ENCODE data around the gene FGF22.
"Not testable (repeated sequence)": the region's sequence is repeated elsewhere in the genome, so short reads cannot be mapped to it uniquely, and the experiment has no call there.

The FGF22 gene

DNA sequence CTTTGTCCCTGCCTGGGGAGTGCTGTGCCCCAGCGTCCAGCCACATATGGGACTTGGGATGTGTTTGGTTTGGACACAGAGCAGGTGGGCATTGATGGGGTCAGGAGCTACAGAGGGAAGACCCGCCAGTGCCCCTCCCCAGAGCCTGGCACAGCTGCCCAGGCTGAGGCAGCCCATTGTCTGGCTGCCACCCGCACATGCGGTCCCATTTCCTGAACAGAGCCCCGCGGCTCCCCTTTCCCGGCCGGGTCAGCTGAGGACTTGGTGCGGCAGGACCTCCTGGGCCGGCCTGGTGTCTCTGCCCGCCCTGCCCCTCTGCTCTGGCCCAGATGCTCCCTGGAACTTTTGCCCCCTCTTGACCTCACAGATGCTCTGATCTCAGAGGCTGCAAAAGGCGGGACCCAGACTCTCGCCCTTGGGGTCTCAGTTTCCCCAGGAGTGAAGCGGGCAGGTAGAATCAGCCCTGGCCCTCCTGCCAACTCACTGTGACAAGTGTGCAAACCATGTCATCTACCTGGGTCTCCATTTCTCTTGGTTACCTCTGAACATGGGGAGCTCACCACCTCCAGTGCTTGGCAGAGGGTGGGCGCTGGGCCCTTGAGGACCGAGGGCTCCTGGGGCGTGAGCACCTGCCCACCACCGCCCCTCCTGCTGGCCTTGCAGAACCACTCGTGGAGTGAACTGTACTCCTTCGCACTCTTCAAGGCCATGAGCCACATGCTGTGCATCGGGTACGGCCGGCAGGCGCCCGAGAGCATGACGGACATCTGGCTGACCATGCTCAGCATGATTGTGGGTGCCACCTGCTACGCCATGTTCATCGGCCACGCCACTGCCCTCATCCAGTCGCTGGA, 32.2 kb upstream of the FGF22 start:
- no peak for DNase-seq (ENCODE audit: low read depth in 2 of 2)

- DNase-seq (ENCODE audit: low read depth in 2 of 2), result no peak
Measured at GRCh38 chr19:608155-609003, 31.3 kb upstream of the FGF22 start.

GRCh38 chr19:609004-609346, 30.7 kb upstream of the FGF22 start:
- no peak for DNase-seq (ENCODE audit: low read depth in 2 of 2)

- no peak for DNase-seq (ENCODE audit: low read depth in 2 of 2)
Measured at GRCh38 chr19:610071-610800, 29.4 kb upstream of the FGF22 start.

- peak; percentile 17 to 49 for DNase-seq (ENCODE audit: low read depth in 2 of 2)
Measured at GRCh38 chr19:610801-611480, 28.7 kb upstream of the FGF22 start.

DNA sequence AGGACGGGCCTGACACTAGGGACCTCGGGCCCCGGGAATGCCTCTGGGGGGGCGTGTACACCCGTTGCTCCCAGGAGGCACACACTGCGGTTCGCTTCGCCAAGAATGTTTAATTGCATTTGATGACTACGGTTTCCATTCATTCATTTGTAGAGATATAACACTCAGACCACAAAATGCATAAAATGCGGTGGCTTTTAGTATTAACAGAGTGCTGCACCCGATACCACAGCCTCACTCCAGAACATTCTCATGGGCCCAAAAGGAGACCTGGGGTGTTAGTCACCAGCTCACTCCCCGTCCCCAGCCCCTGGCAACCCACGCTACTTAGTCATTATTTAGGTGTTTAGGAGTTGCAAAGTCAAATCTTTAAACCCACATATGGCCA, 28.2 kb upstream of the FGF22 start:
- DNase-seq (ENCODE audit: low read depth in 2 of 2), result peak; percentile 50 to 65

DNA sequence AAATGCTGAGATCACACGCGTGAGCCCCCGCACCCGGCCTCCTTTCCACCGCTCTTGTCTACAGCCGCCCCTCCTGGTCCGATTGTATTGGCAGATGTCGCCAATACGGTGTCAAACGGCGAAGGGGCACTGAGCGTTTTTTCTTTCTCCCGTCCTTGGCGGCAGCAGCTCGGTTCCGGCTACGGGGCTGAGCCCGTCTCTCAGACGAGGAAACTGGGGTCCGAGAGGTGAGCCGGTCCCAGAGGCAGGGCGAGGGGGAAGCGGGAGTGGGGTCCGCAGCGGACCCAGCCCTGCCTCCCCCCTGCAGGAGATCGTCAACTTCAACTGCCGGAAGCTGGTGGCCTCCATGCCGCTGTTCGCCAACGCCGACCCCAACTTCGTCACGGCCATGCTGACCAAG, 26.7 kb upstream of the FGF22 start:
- no peak for DNase-seq (ENCODE audit: low read depth in 2 of 2)

- DNase-seq (ENCODE audit: low read depth in 2 of 2), result no peak
Measured at GRCh38 chr19:613732-614567, 25.7 kb upstream of the FGF22 start.

- no peak for DNase-seq (ENCODE audit: low read depth in 2 of 2)
Measured at GRCh38 chr19:615619-616018, 24.1 kb upstream of the FGF22 start.

- DNase-seq (ENCODE audit: low read depth in 2 of 2), result no peak
Measured at GRCh38 chr19:616062-616700, 23.5 kb upstream of the FGF22 start.

- DNase-seq (ENCODE audit: low read depth in 2 of 2), result no peak
Measured at GRCh38 chr19:616747-617526, 22.7 kb upstream of the FGF22 start.

- DNase-seq (ENCODE audit: low read depth in 2 of 2), result no peak
Measured at GRCh38 chr19:617551-618246, 22.0 kb upstream of the FGF22 start.

GRCh38 chr19:618247-618619, 21.4 kb upstream of the FGF22 start:
- no peak for DNase-seq (ENCODE audit: low read depth in 2 of 2)

- DNase-seq (ENCODE audit: low read depth in 2 of 2), result no peak
Measured at GRCh38 chr19:618674-619285, 20.9 kb upstream of the FGF22 start.

GRCh38 chr19:619286-620002, 20.2 kb upstream of the FGF22 start:
- DNase-seq (ENCODE audit: low read depth in 2 of 2), result no peak

DNA sequence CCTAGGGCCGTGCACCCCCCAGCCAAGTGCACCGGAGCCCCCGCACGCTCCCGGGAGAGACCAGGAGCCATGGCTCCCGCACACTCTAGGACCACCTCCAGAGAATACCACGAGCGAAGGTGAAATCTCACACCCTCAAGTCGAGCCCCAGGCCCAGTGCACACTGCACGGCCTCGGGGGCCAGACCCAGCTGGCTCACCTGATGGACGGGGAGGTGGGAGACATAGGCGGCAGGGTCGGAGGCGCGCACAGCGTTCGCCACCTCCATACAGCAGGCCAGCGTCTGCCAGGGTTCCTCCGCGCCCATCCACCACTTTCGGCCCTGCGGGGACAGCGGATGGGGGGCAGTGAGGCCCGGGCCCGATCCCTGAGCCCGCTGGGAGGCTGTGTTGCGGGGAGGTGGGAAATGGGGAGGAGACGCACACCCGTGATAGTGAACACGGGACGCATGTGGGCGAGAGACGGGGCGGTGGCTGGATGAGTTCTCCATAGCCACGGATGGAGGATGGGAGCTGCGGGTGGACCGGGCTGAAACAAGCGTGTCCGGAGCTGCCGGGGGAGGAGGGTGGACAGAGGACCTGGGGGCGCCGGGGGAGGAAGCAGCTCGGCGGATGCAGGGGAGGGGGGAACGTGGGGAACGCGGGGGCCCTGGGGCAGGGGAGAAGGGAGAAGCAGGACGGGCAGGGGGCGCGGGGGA, 19.4 kb upstream of the FGF22 start:
- DNase-seq (ENCODE audit: low read depth in 2 of 2), result no peak

DNA sequence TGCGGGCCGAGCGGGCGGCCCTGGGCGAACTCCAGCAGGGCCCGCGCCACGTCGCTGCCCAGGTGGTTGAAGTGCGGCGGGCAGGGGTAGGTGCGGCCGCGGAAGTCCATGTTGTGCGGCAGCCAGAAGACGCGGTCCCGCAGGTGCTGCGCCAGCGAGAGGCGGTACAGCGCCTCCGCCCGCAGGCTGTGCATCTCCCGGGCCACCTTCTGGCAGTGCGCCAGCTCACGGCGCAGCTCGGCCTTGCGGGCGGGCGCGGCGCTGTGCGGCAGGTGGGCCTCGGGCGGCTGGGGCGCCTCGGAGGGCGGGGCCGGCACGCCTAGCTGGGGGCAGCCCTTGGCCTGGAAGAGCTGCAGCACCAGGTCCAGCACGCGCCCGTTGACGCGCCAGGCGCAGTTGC, 18.5 kb upstream of the FGF22 start:
- not testable (repeated sequence) for DNase-seq (ENCODE audit: low read depth in 2 of 2)

Measured in stimulated activated CD4-positive, alpha-beta T cell treated with anti-CD3 and anti-CD28 coated beads, Interleukin-12 subunit alpha, Interleukin-12 subunit beta, amount 100 ng/mL, for 24 hours (primary cell).